VCaP (cell line): ENCODE results near the gene JPH3.

Experiments used
- H3K27ac ChIP-seq: fragments of 450-650 bp; 2 replicates; pipeline ENCODE4 v1.5.1; 2017
- TF ChIP-seq, protein P1 (sequence below): fragments of 450-650 bp; conservative IDR thresholded peaks from 2 replicates; pipeline ENCODE4 v1.5.1; 2017; ENCODE audit warnings: mild to moderate bottlenecking, moderate library complexity

The JPH3 gene

GRCh38 chr16:87602001-87602775, at the start of gene JPH3:
Gene JPH3, plus strand, starts transcription at chr16:87602508. Its CDS starts 639 bp downstream, at chr16:87603147.
- no peak within 1 kb of the TSS for H3K27ac ChIP-seq
- TF ChIP-seq, protein P1, sequence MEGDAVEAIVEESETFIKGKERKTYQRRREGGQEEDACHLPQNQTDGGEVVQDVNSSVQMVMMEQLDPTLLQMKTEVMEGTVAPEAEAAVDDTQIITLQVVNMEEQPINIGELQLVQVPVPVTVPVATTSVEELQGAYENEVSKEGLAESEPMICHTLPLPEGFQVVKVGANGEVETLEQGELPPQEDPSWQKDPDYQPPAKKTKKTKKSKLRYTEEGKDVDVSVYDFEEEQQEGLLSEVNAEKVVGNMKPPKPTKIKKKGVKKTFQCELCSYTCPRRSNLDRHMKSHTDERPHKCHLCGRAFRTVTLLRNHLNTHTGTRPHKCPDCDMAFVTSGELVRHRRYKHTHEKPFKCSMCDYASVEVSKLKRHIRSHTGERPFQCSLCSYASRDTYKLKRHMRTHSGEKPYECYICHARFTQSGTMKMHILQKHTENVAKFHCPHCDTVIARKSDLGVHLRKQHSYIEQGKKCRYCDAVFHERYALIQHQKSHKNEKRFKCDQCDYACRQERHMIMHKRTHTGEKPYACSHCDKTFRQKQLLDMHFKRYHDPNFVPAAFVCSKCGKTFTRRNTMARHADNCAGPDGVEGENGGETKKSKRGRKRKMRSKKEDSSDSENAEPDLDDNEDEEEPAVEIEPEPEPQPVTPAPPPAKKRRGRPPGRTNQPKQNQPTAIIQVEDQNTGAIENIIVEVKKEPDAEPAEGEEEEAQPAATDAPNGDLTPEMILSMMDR, result no peak

GRCh38 chr16:87552772-87553573, 49.3 kb upstream of the JPH3 start:
- TF ChIP-seq, protein P1, result no peak
- H3K27ac ChIP-seq, result no peak overlapping the region

DNA sequence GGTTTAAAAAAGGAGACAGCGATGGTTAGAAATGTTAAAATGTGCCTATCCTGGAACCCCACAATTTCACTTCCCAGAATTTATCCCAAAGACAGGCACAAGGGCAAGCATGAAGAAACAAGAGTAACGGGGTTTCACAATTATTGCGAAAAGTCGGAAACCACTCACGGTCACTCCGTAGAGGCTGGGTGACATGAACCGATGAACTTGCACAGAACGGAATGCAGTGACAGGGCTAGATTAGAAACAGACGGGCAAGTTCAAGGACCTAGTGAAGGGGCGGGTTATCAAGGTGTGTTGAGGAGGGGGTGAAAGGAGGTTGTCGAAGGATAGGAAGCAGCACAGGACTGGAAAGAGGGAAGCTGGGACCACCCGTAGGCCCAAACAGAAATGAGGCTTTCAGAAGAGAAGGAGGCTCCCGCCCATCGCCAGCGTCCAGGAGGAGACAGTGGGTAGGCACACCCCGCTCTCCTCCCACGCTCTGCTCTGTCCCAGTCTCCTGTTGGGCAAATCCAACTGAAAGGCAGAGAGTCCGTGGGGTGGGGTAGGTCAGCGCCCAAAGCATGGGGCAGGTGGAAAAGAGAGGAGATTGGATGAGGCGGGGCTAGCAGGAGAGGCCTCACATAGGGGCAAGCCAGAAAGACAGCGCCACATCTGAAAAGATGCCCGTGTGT, 47.4 kb upstream of the JPH3 start:
- TF ChIP-seq, protein P1, result no peak
- no peak overlapping the region for H3K27ac ChIP-seq

DNA sequence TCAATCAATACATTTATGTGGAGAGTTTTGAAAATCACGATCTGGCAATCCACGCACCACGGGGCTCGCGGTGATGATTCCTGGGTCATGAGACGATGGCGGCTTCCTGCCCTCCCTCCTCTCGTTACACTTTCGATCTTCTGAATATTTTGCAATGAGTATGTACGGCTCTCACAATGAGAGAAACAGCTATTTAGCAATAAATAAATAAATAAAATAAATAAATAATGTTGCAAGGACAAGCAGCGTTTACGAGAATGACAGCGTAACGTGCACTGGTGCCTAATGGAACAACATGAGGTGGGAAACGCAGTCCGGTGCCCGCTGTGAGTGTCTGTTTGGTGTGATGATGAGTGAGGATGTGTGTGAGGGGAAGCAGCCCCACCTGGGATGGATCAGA, 46.7 kb upstream of the JPH3 start:
- TF ChIP-seq, protein P1, result no peak
- no peak overlapping the region for H3K27ac ChIP-seq

- TF ChIP-seq, protein P1, result no peak
- no peak overlapping the region for H3K27ac ChIP-seq
Measured at GRCh38 chr16:87556941-87557459, 45.3 kb upstream of the JPH3 start.

DNA sequence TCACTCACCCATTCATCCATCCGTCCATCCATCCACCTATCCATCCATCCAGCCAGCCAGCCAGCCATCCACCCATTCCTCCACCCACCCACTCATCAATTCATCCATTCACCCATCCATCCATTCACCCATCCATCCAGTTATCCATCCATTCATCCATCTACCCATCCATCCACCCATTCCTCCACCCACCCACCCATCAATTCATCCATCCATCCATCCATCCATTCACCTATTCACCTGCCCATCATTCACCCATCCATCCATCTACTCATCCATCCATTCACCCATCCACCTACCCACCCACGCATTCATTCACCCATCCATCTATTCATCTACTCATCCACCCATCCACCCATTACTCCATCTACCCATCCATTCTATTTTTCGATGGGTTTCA, 43.6 kb upstream of the JPH3 start:
- TF ChIP-seq, protein P1, result no peak
- no peak overlapping the region for H3K27ac ChIP-seq

DNA sequence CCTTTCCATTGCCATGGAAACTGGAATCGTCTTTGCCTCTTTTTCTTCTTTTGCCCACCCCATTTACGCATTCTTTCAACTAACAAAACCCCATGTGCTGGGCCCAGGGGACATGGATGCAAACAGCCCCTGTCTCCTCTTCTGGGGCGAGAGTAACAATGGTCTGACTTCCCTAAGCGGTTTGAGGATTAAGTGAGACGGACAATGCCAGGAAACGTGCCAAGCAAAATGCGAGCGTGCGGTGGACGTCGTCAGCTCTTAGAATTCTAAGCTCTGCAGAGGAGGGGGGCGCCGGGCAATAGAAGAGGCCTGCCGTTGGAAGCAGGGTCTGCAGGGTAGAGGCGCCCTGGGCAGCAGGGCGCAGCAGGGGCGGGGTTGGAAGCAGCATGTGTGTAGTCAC, 42.4 kb upstream of the JPH3 start:
- TF ChIP-seq, protein P1, result no peak

More for the DNA sequence above, 42.4 kb upstream of the JPH3 start:
- no peak overlapping the region for H3K27ac ChIP-seq
